SJSA1 (cell line): ENCODE data around the gene PAK4. TPM values are rescaled to one million over a fixed set of nuclear protein-coding genes. Genes with fewer than 3 reads are reported as not detected.

Experiments
- DNase-seq, 2 experiments: peaks; one replicate each; pipeline ENCODE4 v3.0.0-alpha.2; 2015 to 2020; ENCODE audit warnings: low spot score in 2 of 2, low read depth in 1 of 2
- H3K27ac ChIP-seq: fragments of 250-450 bp; sonication (Bioruptor Pico); 2 replicates; pipeline ENCODE4 v1.5.1; 2020; ENCODE audit warnings: mild to moderate bottlenecking, moderate library complexity
- H3K27me3 ChIP-seq: fragments of 250-450 bp; sonication (Bioruptor Pico); replicated peaks from 2 replicates; pipeline ENCODE4 v1.5.1; 2020; ENCODE audit warnings: mild to moderate bottlenecking, moderate library complexity
- H3K36me3 ChIP-seq: fragments of 250-450 bp; sonication (Bioruptor Pico); 2 replicates; pipeline ENCODE4 v1.5.1; 2020; ENCODE audit warnings: mild to moderate bottlenecking
- H3K4me1 ChIP-seq: fragments of 250-450 bp; sonication (Bioruptor Pico); replicated peaks from 2 replicates; pipeline ENCODE4 v1.6.1; 2021; ENCODE audit warnings: mild to moderate bottlenecking
- H3K4me3 ChIP-seq: fragments of 250-450 bp; sonication (Bioruptor Pico); 2 replicates; pipeline ENCODE4 v1.5.1; 2020; ENCODE audit warnings: mild to moderate bottlenecking
- H3K9me3 ChIP-seq: fragments of 250-450 bp; sonication (Bioruptor Pico); replicated peaks from 2 replicates; pipeline ENCODE4 v1.5.1; 2020; ENCODE audit warnings: mild to moderate bottlenecking
- total RNA-seq: library from RNA; depleted of rRNA; stranded (reverse); fragments of >200 nt; shearing (Covaris generic); gene quantifications from 2 replicates; pipeline ENCODE4 v1.2.3, GENCODE V29; 2014; rRNA removed

PAK4 gene
- 7.2 TPM in 2 replicates for total RNA-seq

DNA sequence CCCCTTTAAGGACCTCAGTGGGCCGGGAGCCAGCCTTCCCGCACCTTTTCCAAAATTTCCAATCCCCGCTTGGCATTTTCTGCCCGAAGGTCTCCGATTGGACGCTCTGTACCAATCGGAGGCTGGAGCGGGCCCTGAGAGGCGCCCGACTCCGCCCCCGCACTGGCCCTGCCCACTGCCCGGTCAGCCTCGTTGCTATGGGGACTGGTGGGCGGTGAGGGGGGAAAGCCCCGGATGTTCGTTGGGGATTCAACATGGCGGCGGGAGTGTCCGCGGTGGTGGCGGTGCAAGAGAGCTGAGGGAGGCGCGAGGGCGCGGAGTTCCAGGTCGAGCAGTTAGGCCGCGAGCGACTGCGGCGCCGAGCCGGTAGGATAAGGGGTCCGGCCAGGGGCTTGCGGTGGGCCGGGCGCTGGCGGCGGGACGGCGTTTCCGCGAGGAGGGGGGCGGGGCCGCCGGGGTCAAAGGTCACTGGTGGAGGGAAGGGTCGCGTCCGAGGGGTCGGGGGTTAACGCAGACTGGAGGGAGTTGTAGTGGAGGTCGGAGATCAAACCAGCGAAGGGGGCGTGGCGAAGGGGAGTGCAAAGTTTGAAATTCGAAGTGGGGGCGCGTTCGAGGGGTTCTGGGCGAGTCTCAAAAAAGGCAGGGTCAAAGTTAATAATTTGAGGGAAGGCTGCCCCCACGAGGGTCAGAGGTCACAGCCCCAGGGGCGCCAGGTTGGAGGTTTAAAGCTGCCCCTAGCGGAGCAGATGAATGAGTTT lies at the start of gene PAK4:
PAK4 (plus strand) TSS at position 233 of the 758 bp plus-strand sequence. CDS start 43,768 bp downstream, outside the sequence.
- Histone ChIP-seq H3K27me3 (peaks cover 2% of the 10 kb centered on the region), H3K36me3 (peaks cover 13% of the 10 kb centered on the region; the same call in 1 of the 2 replicates), H3K9me3 (no peaks in the 10 kb centered on the region), H3K4me1 (peaks cover 17% of the 10 kb centered on the region), H3K4me3 (peak within 1 kb of the TSS; percentile 77), H3K27ac (peak within 1 kb of the TSS; percentile 47)
- peak; percentile 96 to 98 for DNase-seq

- Histone ChIP-seq H3K27ac (no peak overlapping the region), H3K36me3 (no peaks in the 10 kb centered on the region)
Measured at GRCh38 chr19:39077323-39077722, 48.3 kb upstream of the PAK4 start.

GRCh38 chr19:39078436-39079200 lies 47.0 kb upstream of the PAK4 start:
- H3K27ac ChIP-seq, result peak overlapping the region; percentile 88
- peak; percentile 90 to 97 for DNase-seq
- peaks cover 31% of the 10 kb centered on the region for H3K4me1 ChIP-seq
- no peak overlapping the region for H3K4me3 ChIP-seq
- no peaks in the 10 kb centered on the region for H3K9me3 ChIP-seq
- no peaks in the 10 kb centered on the region for H3K36me3 ChIP-seq
- peaks cover 8% of the 10 kb centered on the region for H3K27me3 ChIP-seq

More at GRCh38 chr19:39077323-39077722, 48.3 kb upstream of the PAK4 start:
- Histone ChIP-seq H3K9me3 (no peaks in the 10 kb centered on the region), H3K27me3 (no peaks in the 10 kb centered on the region), H3K4me3 (no peak overlapping the region), H3K4me1 (peaks cover 41% of the 10 kb centered on the region)
- DNase-seq, result no peak

DNA sequence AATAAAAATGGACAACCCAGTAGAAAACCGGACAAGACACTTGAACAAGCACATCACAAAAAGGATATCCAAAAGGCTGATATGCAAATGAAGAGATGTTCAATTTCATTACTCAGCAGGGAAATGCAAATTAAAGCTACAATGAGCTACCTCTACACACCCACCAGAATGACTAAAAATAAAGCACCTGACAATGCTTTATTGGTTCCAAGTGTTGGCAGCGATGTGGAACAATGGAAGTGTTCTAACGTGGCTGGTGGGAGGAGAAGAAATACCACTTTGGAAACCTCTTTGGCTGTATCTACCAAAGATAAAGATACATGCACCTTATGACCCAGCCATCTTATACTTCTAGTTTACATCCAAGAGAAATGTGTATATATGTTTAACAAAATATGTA lies 45.2 kb upstream of the PAK4 start:
- no peaks in the 10 kb centered on the region for H3K36me3 ChIP-seq
- H3K27me3 ChIP-seq, result peaks cover 20% of the 10 kb centered on the region
- no peak for DNase-seq
- no peak overlapping the region for H3K27ac ChIP-seq
- H3K4me1 ChIP-seq, result peaks cover 20% of the 10 kb centered on the region
- no peak overlapping the region for H3K4me3 ChIP-seq
- no peaks in the 10 kb centered on the region for H3K9me3 ChIP-seq

DNA sequence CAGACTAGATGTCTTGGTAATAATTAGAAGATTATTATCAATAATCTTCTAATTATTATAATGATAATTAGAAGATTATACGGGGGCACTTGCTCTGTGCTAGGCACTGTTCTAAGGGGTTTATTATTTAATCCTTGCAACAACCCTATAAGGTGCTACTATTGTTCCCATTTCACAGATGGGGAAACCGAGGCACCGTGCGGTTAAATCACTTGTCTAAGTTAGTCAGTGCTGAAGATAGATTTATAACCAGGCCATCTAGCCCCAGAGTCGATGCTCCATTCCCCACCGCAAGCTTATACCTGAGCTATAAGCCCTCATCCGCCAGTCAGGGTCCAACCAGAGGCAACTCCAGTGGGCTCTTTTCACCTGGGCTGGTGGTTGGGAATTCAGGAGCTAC lies 43.4 kb upstream of the PAK4 start:
- Histone ChIP-seq H3K27me3 (peaks cover 24% of the 10 kb centered on the region), H3K9me3 (no peaks in the 10 kb centered on the region), H3K27ac (no peak overlapping the region), H3K4me1 (peaks cover 20% of the 10 kb centered on the region), H3K4me3 (no peak overlapping the region), H3K36me3 (no peaks in the 10 kb centered on the region)
- DNase-seq, result no peak

GRCh38 chr19:39082745-39083598 lies 42.6 kb upstream of the PAK4 start:
- no peak overlapping the region for H3K4me3 ChIP-seq
- H3K27ac ChIP-seq, result no peak overlapping the region
- DNase-seq, result no peak

DNA sequence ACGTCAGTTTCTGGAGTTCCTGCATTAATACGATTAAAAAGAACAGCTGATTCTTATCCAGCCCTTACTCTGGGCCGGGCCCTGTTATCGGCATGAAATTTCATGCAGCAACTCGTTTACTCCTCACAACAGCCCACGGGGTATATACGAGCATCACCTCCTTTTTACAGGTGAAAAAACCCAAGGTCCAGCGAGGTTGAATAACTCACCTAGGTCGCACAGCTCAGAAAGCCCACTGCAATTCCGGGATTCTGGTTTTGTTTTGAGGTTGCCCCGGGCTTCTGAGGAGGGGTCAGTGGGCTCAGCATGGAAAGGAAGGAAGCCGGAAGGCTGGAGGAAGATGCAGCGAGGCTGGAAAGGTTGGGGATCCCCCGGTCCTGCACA lies 42.0 kb upstream of the PAK4 start:
- Histone ChIP-seq H3K9me3 (no peaks in the 10 kb centered on the region), H3K4me1 (peaks cover 13% of the 10 kb centered on the region), H3K4me3 (no peak overlapping the region), H3K27me3 (peaks cover 24% of the 10 kb centered on the region), H3K36me3 (no peaks in the 10 kb centered on the region), H3K27ac (no peak overlapping the region)
- DNase-seq, result no peak

More at GRCh38 chr19:39082745-39083598, 42.6 kb upstream of the PAK4 start:
- peaks cover 17% of the 10 kb centered on the region for H3K4me1 ChIP-seq
- H3K9me3 ChIP-seq, result no peaks in the 10 kb centered on the region
- peaks cover 24% of the 10 kb centered on the region for H3K27me3 ChIP-seq
- H3K36me3 ChIP-seq, result no peaks in the 10 kb centered on the region

GRCh38 chr19:39083983-39084731 lies 41.4 kb upstream of the PAK4 start, which contains the start of gene ACP7:
Gene ACP7, plus strand, starts transcription at chr19:39084368. Its CDS starts 902 bp downstream, at chr19:39085270.
- DNase-seq, result no peak
- no peak within 1 kb of the TSS for H3K4me3 ChIP-seq
- peaks cover 27% of the 10 kb centered on the region for H3K27me3 ChIP-seq

DNA sequence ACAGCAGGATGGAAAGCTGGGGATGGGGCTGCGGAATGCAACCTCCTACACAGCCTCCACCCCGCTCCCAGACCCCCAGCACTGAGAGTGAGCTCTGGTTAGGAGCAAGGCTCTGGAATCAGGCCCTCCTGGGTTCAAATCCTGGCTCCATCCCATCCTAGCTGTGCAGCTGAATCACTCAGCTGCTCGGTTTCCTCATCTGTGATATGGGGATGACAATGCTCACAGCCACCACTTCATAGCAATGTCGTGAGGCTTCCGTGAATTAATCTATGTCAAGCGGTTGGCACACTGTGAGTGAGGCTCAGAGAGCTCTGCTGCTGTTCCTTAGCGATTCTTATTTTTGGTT lies 40.9 kb upstream of the PAK4 start:
- Histone ChIP-seq H3K9me3 (no peaks in the 10 kb centered on the region), H3K27ac (no peak overlapping the region), H3K27me3 (peaks cover 33% of the 10 kb centered on the region), H3K4me1 (peaks cover 2% of the 10 kb centered on the region), H3K4me3 (no peak overlapping the region), H3K36me3 (no peaks in the 10 kb centered on the region)
- no peak for DNase-seq

More at GRCh38 chr19:39083983-39084731, 41.4 kb upstream of the PAK4 start, which contains the start of gene ACP7:
- Histone ChIP-seq H3K27ac (no peak within 1 kb of the TSS), H3K36me3 (no peaks in the 10 kb centered on the region), H3K4me1 (peaks cover 7% of the 10 kb centered on the region), H3K9me3 (no peaks in the 10 kb centered on the region)

GRCh38 chr19:39085392-39085791 lies 40.2 kb upstream of the PAK4 start:
- Histone ChIP-seq H3K9me3 (no peaks in the 10 kb centered on the region), H3K27me3 (peaks cover 34% of the 10 kb centered on the region)

DNA sequence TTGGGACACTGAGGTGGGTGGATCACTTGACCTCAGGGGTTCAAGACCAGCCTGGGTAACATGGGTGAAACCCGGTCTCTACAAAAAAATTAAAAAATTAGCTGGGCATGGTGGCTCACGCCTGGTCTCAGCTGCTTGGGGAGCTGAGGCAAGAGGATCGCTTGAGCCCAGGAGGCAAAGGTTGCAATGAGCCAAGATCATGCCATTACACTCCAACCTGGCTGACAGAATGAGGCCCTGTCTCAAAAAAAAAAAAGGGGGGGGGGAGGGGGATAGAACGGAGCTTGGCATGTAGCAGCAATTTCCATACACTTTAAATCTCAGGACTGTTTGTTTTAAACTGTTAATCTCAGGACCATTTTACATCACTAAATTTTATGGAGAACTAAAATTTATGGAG lies 39.2 kb upstream of the PAK4 start:
- no peak for DNase-seq
- Histone ChIP-seq H3K27ac (no peak overlapping the region), H3K4me1 (no peaks in the 10 kb centered on the region), H3K36me3 (no peaks in the 10 kb centered on the region), H3K4me3 (no peak overlapping the region), H3K9me3 (no peaks in the 10 kb centered on the region), H3K27me3 (peaks cover 36% of the 10 kb centered on the region)

More at GRCh38 chr19:39085392-39085791, 40.2 kb upstream of the PAK4 start:
- DNase-seq, result no peak
- Histone ChIP-seq H3K4me1 (no peaks in the 10 kb centered on the region), H3K36me3 (no peaks in the 10 kb centered on the region), H3K4me3 (no peak overlapping the region), H3K27ac (no peak overlapping the region)

- Histone ChIP-seq H3K9me3 (no peaks in the 10 kb centered on the region), H3K27ac (no peak overlapping the region), H3K4me3 (no peak overlapping the region), H3K36me3 (no peaks in the 10 kb centered on the region), H3K4me1 (no peaks in the 10 kb centered on the region), H3K27me3 (peaks cover 40% of the 10 kb centered on the region)
- DNase-seq, result no peak
Measured at GRCh38 chr19:39087907-39088686, 37.5 kb upstream of the PAK4 start.
